Thoracic aorta (tissue), 2 donors: Measurements from ENCODE around the gene UBXN10. TPM values are rescaled to one million over a fixed set of nuclear protein-coding genes. Genes with fewer than 3 reads are reported as not detected.

Experiments used
- ATAC-seq: fragments of 150-250 bp; one replicate; pipeline ENCODE4 v1.8.0; 2017; ENCODE audit warnings: low read depth; ENCODE audit not compliant: insufficient number of reproducible peaks, low FRiP score
- DNase-seq: peaks from one replicate; pipeline ENCODE4 v3.0.0-alpha.2; 2020; ENCODE audit warnings: low spot score
- H3K27ac ChIP-seq, 2 donors: fragments of 200-600 bp; sonication (generic); 1 replicate in 1 of 2; 2 replicates in 1 of 2; pipeline ENCODE4 v1.5.1; 2016; ENCODE audit warnings: mild to moderate bottlenecking in 2 of 2, moderate library complexity in 2 of 2
- H3K27me3 ChIP-seq: fragments of 200-600 bp; sonication (generic); replicated peaks from 2 replicates; pipeline ENCODE4 v1.6.0; 2016; ENCODE audit warnings: mild to moderate bottlenecking; ENCODE audit not compliant: insufficient read depth
- H3K36me3 ChIP-seq: fragments of 200-600 bp; sonication (generic); one replicate; pipeline ENCODE4 v1.5.1; 2016
- H3K4me1 ChIP-seq, 2 donors: fragments of 200-600 bp; sonication (generic); 1 replicate in 1 of 2; 2 replicates in 1 of 2; pipeline versions ENCODE4 v1.5.1 to v1.6.0; 2016; ENCODE audit warnings: low read depth in 2 of 2, mild to moderate bottlenecking in 1 of 2; ENCODE audit not compliant: control insufficient read depth in 1 of 2
- H3K4me3 ChIP-seq: fragments of 200-600 bp; sonication (generic); 2 replicates; pipeline ENCODE4 v1.5.1; 2016; ENCODE audit warnings: mild to moderate bottlenecking
- H3K9me3 ChIP-seq: fragments of 200-600 bp; sonication (generic); 2 replicates; pipeline ENCODE4 v1.5.1; 2016
- CTCF ChIP-seq: fragments of 200-600 bp; sonication (generic); IDR thresholded peaks from one replicate; pipeline ENCODE4 v1.5.1; 2019; ENCODE audit warnings: antibody characterized with exemption
- total RNA-seq, 2 donors: library from RNA; depleted of rRNA; stranded (reverse); fragments of >200 nt; gene quantifications; one replicate each; pipeline versions ENCODE4 v1.1.0 to v1.2.3, GENCODE V29; 2016

UBXN10 gene
- total RNA-seq, 2 donors from 2014 or later = 0.28 to 0.68 TPM

- Histone ChIP-seq H3K4me1 (no peaks in the 10 kb centered on the region), H3K4me3 (no peak overlapping the region), H3K9me3 (no peaks in the 10 kb centered on the region), H3K27ac (no peak overlapping the region), H3K27me3 (no peaks in the 10 kb centered on the region), H3K36me3 (no peaks in the 10 kb centered on the region)
- TF ChIP-seq CTCF = no peak
- no peak for ATAC-seq
- DNase-seq = no peak
These were observed 37.2 kb downstream of the UBXN10 start for GRCh38 chr1:20223106-20223505.

- Histone ChIP-seq H3K27ac (no peak overlapping the region), H3K27me3 (no peaks in the 10 kb centered on the region), H3K9me3 (no peaks in the 10 kb centered on the region), H3K4me1 (no peaks in the 10 kb centered on the region), H3K36me3 (no peaks in the 10 kb centered on the region), H3K4me3 (no peak overlapping the region)
- no peak for DNase-seq
- no peak for TF ChIP-seq CTCF
- ATAC-seq = no peak
These were observed 37.9 kb downstream of the UBXN10 start for GRCh38 chr1:20223551-20224419.

- H3K27me3 ChIP-seq = no peaks in the 10 kb centered on the region
These were observed 38.6 kb downstream of the UBXN10 start for GRCh38 chr1:20224546-20224945.

GRCh38 chr1:20227704-20228103 lies 41.8 kb downstream of the UBXN10 start:
- Histone ChIP-seq H3K4me1 (no peaks in the 10 kb centered on the region), H3K4me3 (no peak overlapping the region), H3K27ac (no peak overlapping the region), H3K27me3 (no peaks in the 10 kb centered on the region), H3K9me3 (no peaks in the 10 kb centered on the region), H3K36me3 (no peaks in the 10 kb centered on the region)
- ATAC-seq = no peak
- no peak for DNase-seq
- TF ChIP-seq CTCF = no peak

More at GRCh38 chr1:20224546-20224945, 38.6 kb downstream of the UBXN10 start:
- Histone ChIP-seq H3K27ac (no peak overlapping the region), H3K4me3 (no peak overlapping the region), H3K9me3 (no peaks in the 10 kb centered on the region), H3K4me1 (no peaks in the 10 kb centered on the region), H3K36me3 (no peaks in the 10 kb centered on the region)
- ATAC-seq = no peak
- no peak for DNase-seq
- no peak for TF ChIP-seq CTCF

GRCh38 chr1:20228314-20228825 lies 42.5 kb downstream of the UBXN10 start:
- Histone ChIP-seq H3K36me3 (no peaks in the 10 kb centered on the region), H3K4me1 (no peaks in the 10 kb centered on the region), H3K27me3 (no peaks in the 10 kb centered on the region), H3K27ac (no peak overlapping the region), H3K9me3 (no peaks in the 10 kb centered on the region), H3K4me3 (no peak overlapping the region)
- DNase-seq = no peak
- TF ChIP-seq CTCF = no peak
- ATAC-seq = no peak
